Fibroblast of villous mesenchyme (primary cell): Measurements from ENCODE around the gene ZDHHC20. TPM values are rescaled to one million over a fixed set of nuclear protein-coding genes. Genes with fewer than 3 reads are reported as not detected.
A peak's percentile ranks its signal among the peaks of the same experiment; 100 is the strongest.

Experiments used
- DNase-seq: peaks from one replicate; pipeline ENCODE4 v3.0.0-alpha.2; 2010; ENCODE audit warnings: low read depth
- H3K4me3 ChIP-seq: 2 replicates; pipeline ENCODE4 v1.5.1; 2011; ENCODE audit warnings: low read depth, mild to moderate bottlenecking, low read length
- total RNA-seq: library from RNA; depleted of rRNA; stranded (reverse); fragments of >200 nt; gene quantifications from 2 replicates; pipeline ENCODE4 v1.2.3, GENCODE V29; 2012
- TF ChIP-seq, protein P1 (sequence below): IDR thresholded peaks from 2 replicates; pipeline ENCODE4 v1.5.1; 2012; ENCODE audit warnings: low read depth, mild to moderate bottlenecking, low read length; ENCODE audit not compliant: insufficient read depth

The ZDHHC20 gene
- total RNA-seq, 1 donor, result 137 TPM

DNA sequence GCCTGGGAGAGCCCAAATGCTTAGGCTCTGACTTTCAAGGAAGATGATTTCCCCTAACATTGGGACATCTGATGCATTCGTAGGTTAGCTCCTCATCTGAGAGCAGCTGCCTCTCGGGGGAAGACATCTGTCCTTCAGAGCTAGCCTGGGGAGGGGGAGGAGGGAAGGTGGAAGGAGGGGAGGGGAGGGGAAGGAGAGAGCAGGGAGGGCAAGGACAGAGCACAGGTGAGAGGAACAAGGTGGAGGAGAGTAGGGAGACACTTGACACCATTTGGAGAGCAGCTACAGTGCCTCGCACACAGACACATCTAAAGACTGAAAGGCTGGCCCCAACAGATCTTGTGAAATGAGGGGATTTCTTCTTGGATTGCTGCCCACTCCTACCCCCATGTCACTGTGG is 103.8 kb downstream of the ZDHHC20 start:
- TF ChIP-seq, protein P1, sequence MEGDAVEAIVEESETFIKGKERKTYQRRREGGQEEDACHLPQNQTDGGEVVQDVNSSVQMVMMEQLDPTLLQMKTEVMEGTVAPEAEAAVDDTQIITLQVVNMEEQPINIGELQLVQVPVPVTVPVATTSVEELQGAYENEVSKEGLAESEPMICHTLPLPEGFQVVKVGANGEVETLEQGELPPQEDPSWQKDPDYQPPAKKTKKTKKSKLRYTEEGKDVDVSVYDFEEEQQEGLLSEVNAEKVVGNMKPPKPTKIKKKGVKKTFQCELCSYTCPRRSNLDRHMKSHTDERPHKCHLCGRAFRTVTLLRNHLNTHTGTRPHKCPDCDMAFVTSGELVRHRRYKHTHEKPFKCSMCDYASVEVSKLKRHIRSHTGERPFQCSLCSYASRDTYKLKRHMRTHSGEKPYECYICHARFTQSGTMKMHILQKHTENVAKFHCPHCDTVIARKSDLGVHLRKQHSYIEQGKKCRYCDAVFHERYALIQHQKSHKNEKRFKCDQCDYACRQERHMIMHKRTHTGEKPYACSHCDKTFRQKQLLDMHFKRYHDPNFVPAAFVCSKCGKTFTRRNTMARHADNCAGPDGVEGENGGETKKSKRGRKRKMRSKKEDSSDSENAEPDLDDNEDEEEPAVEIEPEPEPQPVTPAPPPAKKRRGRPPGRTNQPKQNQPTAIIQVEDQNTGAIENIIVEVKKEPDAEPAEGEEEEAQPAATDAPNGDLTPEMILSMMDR, result no peak
- no peak overlapping the region for H3K4me3 ChIP-seq
- no peak for DNase-seq

DNA sequence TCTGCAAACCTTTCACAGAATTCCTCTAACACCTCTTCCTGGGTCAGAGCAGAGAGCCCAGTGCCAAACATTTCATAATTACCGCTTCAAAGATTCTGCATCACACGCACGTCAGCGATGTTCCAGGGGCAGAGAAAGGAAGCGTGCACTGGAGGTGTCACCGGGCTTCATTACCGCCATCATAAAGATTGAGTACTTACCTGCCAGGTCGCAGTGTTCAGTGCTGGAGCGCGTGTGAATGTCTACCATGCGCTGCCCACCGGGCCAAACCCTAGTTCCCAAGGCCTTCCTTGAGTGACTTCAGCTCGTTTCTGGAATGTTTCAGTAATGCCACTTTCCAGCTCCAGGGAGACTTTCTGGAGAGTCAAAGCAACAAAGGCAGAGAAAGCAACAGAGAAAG is 104.4 kb downstream of the ZDHHC20 start:
- TF ChIP-seq, protein P1, result no peak
- DNase-seq, result no peak

GRCh38 chr13:21348488-21349120 is 110.5 kb downstream of the ZDHHC20 start:
- TF ChIP-seq, protein P1, result no peak
- DNase-seq, result peak; percentile 10
- H3K4me3 ChIP-seq, result no peak overlapping the region

More for the DNA sequence above, 104.4 kb downstream of the ZDHHC20 start:
- H3K4me3 ChIP-seq, result no peak overlapping the region

DNA sequence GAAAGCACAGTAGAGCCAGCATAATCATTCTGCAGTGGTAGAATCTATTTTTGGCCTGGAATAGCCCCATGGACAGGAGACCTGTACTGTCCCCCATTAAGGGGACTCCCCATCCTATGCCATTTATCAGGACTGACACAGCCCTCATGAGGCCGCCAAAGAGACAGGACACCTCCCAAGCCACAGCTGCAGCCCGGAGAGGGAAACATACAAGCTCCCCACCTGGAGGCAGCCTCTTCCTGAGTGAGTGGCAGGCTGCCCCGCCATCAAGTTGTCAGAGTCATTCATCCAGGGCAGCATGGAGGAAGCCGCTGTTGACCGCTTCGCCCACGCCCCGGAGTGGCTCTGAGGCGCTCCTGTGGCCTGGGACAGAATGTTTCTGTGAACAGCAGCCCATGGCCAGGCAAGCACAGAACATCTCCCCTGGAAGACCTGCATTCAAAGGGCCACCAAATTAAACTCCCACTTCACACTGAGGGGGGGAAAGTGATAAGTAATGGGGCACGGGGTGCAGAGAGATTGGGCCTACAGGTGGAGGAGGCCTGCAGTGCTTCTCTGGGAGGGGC is 111.3 kb downstream of the ZDHHC20 start:
- TF ChIP-seq, protein P1, result no peak
- DNase-seq, result no peak
- H3K4me3 ChIP-seq, result no peak overlapping the region

DNA sequence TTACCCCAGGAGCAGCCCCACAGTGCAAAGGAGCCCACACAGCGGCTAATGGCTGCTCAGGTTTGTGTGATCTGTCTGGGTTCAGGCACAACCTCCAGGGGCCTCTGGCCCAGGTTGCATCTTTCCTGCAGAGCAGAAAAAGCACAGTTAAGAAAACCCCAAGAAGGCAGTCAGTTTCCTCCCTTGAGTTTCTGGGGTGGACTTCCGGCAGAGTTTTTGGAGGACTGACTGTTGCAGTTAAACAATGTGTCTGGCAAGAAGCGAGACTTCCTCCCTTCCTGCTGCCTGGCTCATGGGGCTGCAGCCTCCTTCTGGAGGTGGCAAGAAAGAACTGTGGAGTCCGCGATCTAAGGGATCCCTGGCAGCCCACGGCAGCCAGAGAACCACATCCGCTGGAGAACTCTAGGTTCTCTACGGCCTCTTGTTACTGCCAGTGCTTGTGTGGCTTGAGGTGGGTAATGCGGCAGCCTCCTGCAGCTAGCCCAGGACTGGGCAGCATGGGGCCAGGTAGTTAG is 114.4 kb downstream of the ZDHHC20 start:
- no peak for DNase-seq
- no peak overlapping the region for H3K4me3 ChIP-seq
- TF ChIP-seq, protein P1, result no peak

DNA sequence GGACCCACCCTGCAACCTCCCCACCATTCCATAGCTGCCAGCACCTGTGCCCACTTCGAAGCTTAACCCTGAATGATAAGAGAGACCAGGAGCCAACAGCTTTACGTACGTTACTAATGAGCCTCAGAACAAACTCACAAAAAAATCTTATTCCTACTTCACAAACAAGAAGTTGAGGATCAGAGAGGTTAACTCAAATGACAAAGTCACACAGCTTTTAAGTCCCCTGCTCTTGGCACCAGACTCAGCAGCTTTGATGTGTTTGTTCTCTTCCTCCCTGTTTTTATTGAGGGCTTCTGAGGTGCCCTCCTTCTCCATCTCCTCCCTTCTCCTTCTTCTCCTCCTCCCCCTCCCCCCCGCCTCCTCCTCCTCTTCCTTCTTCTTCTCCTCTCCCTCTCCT is 115.4 kb downstream of the ZDHHC20 start:
- H3K4me3 ChIP-seq, result no peak overlapping the region
- DNase-seq, result no peak
- TF ChIP-seq, protein P1, result no peak
